GM19240 (cell line): ENCODE measurements around the gene MAGEA12.
"Not testable (repeated sequence)": the region's sequence is repeated elsewhere in the genome, so short reads cannot be mapped to it uniquely, and the experiment has no call there.

ENCODE experiments used
- DNase-seq: peaks from one replicate; pipeline ENCODE4 v3.0.0; 2011; ENCODE audit warnings: low spot score; ENCODE audit not compliant: insufficient read length

The MAGEA12 gene

GRCh38 chrX:152761582-152761981 is 28.0 kb downstream of the MAGEA12 start:
- DNase-seq = not testable (repeated sequence)

DNA sequence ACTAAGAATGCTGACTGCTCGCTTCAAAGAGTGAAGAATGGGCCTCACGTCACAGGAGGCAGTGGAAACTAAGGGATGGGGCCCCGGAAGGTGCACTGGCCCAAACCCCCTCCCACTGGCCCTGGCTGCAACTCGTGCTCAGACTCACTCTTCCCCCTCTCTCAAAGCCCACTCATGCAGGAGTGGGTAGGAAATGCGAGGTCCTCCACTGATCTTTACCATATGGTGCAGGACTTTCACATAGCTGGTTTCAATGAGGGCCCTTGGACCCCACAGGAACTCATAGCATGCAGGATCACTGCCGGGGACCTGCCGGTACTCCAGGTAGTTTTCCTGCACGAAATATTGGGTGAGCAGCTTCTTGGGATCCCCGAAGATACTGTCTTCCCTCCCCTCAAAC is 33.0 kb downstream of the MAGEA12 start:
- not testable (repeated sequence) for DNase-seq

DNA sequence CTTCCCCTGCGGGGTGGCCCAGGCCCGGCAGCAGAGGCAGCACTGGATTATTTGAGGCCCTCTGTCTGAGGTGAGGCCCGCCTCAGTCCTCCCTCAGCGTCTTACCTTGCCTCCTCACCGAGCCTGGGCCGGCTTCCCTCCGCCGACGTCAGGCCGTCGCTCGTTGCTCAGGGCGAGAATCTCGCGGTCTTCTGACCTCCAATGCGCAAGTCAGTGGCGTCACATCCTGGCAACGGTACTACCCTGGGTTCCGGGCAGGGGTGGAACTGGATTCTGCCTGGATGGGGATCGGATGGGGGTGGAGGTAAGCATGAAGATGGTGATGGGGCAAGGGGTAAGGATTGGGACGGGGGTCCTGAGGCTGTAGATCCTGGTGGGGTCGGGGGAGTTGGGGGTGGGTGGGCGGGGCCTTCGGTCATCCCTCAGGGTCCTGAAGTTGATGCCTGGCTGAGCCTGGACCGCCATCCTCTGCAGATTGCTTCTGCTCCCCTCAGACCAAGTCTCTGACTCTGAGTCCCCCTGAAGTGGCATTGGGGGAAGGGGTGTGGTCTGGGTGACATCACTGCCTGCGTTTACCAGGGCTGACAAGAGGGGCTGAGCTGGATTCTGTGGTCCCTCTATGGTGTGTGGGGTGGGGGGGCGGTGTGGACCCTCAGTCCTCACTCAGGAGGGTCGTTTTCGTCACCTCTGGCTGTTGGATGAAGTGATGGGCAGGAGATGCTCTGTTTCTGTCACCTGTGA is 36.2 kb downstream of the MAGEA12 start, which contains the start of gene MAGEA6:
Gene MAGEA6, minus strand, starts transcription at position 141 of the 741 bp plus-strand sequence. CDS start 2,039 bp downstream, outside the sequence.
- not testable (repeated sequence) for DNase-seq

DNA sequence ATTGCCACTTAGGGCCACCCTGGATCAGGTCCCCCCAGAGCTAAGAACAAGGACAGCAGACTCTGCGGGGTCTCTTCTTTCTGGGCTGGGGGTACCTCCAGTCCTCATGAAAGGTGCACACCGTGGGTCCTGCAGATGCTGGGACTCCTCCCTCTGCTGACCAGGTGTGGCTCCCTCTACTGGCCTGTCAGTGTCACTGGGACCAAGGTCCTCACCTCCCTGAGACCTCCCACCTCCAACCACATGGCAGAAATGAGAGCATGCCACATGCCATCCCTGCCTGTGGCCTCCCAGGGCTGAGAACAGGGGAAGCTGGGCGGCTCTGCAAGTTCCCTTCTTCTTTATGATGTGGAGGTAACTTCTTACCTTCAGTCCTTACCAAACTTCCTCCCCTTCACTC is 53.5 kb downstream of the MAGEA12 start:
- not testable (repeated sequence) for DNase-seq
